MM.1S (cell line): ENCODE data around the gene LRRC1.

ENCODE experiments used
- EZH2 ChIP-seq: fragments of 300-600 bp; sonication (generic); optimal IDR thresholded peaks from 2 replicates; pipeline ENCODE3; 2017; ENCODE audit warnings: low read depth, mild to moderate bottlenecking, antibody characterized with exemption, low read length, mixed read lengths
- EZH2phosphoT487 ChIP-seq: fragments of 300-600 bp; sonication (generic); IDR thresholded peaks from 2 replicates; pipeline ENCODE4 v1.6.1; 2018; ENCODE audit warnings: antibody characterized with exemption, low read length
- TF ChIP-seq, protein P1 (sequence below): fragments of 300-600 bp; sonication (generic); IDR thresholded peaks from 2 replicates; pipeline ENCODE4 v1.5.1; 2016; ENCODE audit warnings: antibody characterized with exemption, low read length, mixed read lengths

DNA sequence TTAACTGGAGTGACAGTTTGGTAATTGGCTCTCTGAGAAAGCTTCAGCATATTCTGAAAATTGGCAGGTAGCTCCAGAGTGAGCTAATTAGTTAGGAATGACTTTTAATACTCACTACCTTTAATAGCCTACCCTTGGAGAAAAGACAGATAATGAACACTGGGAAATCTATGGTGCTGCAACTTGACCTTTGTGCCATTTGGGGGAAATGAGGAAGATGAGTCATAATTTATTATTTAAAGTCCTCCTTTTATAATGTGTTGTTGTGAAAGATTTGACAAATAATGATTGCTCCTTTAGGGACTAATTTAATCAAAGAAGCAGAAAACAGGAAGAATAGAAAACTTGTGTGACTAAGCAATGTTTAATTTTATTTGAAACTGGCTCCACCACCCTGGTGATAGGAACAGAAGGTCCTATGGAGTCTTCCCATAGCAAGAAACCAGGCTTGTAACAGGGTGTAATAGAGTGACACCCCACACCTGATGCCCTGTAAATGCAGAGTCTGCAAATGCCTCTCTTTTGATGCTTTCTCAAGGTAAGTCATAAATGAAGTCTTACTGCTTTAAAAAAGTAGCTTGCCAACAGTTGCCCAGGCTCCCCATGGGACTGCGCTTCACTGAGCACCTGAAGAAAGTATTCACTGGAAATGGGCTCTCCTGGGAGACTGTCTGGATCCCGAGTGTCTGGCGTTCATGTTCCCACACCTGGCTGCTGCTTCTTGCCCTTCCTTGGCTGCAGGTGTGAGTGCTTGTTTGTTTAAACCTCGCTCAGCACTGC, 134.4 kb downstream of the LRRC1 start:
- TF ChIP-seq, protein P1, sequence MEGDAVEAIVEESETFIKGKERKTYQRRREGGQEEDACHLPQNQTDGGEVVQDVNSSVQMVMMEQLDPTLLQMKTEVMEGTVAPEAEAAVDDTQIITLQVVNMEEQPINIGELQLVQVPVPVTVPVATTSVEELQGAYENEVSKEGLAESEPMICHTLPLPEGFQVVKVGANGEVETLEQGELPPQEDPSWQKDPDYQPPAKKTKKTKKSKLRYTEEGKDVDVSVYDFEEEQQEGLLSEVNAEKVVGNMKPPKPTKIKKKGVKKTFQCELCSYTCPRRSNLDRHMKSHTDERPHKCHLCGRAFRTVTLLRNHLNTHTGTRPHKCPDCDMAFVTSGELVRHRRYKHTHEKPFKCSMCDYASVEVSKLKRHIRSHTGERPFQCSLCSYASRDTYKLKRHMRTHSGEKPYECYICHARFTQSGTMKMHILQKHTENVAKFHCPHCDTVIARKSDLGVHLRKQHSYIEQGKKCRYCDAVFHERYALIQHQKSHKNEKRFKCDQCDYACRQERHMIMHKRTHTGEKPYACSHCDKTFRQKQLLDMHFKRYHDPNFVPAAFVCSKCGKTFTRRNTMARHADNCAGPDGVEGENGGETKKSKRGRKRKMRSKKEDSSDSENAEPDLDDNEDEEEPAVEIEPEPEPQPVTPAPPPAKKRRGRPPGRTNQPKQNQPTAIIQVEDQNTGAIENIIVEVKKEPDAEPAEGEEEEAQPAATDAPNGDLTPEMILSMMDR: no peak
- TF ChIP-seq EZH2phosphoT487: no peak
- no peak for TF ChIP-seq EZH2
